Right kidney (tissue), 1 donor: ENCODE data around the gene FAM162A.
"Not testable (repeated sequence)": the region's sequence is repeated elsewhere in the genome, so short reads cannot be mapped to it uniquely, and the experiment has no call there.

Source experiments
- DNase-seq: peaks from one replicate; pipeline ENCODE4 v3.0.0-alpha.2; 2016

FAM162A gene

GRCh38 chr3:122415762-122416654 is 32.0 kb downstream of the FAM162A start, which contains the start of gene WDR5B:
Gene WDR5B (minus strand): TSS chr3:122416062. CDS start chr3:122415528, 534 bp downstream.
- DNase-seq, result peak; percentile 96

- DNase-seq, result peak; percentile 39
These were observed 33.0 kb downstream of the FAM162A start for GRCh38 chr3:122416966-122417365.

GRCh38 chr3:122421101-122421500 is 37.1 kb downstream of the FAM162A start:
- no peak for DNase-seq

- no peak for DNase-seq
These were observed 37.9 kb downstream of the FAM162A start for GRCh38 chr3:122421836-122422235.

GRCh38 chr3:122427857-122428471 is 44.0 kb downstream of the FAM162A start:
- no peak for DNase-seq

- DNase-seq, result no peak
These were observed 46.4 kb downstream of the FAM162A start for GRCh38 chr3:122430371-122430770.

GRCh38 chr3:122435950-122436349 is 52.0 kb downstream of the FAM162A start:
- no peak for DNase-seq

GRCh38 chr3:122443090-122443489 is 59.1 kb downstream of the FAM162A start:
- no peak for DNase-seq

GRCh38 chr3:122443762-122444490 is 59.9 kb downstream of the FAM162A start:
- DNase-seq, result not testable (repeated sequence)

- DNase-seq, result not testable (repeated sequence)
These were observed 60.5 kb downstream of the FAM162A start for GRCh38 chr3:122444491-122444887.

- DNase-seq, result not testable (repeated sequence)
These were observed 64.2 kb downstream of the FAM162A start for GRCh38 chr3:122448218-122448617.

GRCh38 chr3:122451371-122451770 is 67.4 kb downstream of the FAM162A start:
- DNase-seq, result no peak

GRCh38 chr3:122456074-122456473 is 72.1 kb downstream of the FAM162A start:
- no peak for DNase-seq

- DNase-seq, result no peak
These were observed 73.7 kb downstream of the FAM162A start for GRCh38 chr3:122457706-122458105.

- DNase-seq, result no peak
These were observed 75.0 kb downstream of the FAM162A start for GRCh38 chr3:122458992-122459391.

- DNase-seq, result no peak
These were observed 77.8 kb downstream of the FAM162A start for GRCh38 chr3:122461806-122462205.
